Liver (tissue), 9 donors: ENCODE measurements around the gene CAPS. TPM values are rescaled to one million over a fixed set of nuclear protein-coding genes. Genes with fewer than 3 reads are reported as not detected.

Experiments used
- DNase-seq: peaks from one replicate; pipeline ENCODE4 v3.0.0-alpha.2; 2017; ENCODE audit warnings: low spot score
- H3K27ac ChIP-seq, 2 donors: one replicate each; pipeline ENCODE4 v1.7.0; 2013; ENCODE audit warnings: inconsistent platforms in 2 of 2, low read length in 2 of 2, control low read depth in 1 of 2, low read depth in 1 of 2, mild to moderate bottlenecking in 1 of 2
- H3K27me3 ChIP-seq, 4 donors: one replicate each; pipeline versions ENCODE4 v1.6.1 to v1.7.0; 2013; ENCODE audit warnings: low read length in 3 of 4, inconsistent platforms in 1 of 4, mild to moderate bottlenecking in 1 of 4, moderate library complexity in 1 of 4; ENCODE audit not compliant: control insufficient read depth in 4 of 4, insufficient read depth in 4 of 4
- H3K36me3 ChIP-seq, 4 donors: one replicate each; pipeline versions ENCODE4 v1.6.1 to v1.7.0; 2013; ENCODE audit warnings: low read length in 3 of 4, mild to moderate bottlenecking in 3 of 4, low read depth in 1 of 4, moderate library complexity in 1 of 4; ENCODE audit not compliant: control insufficient read depth in 4 of 4, insufficient read depth in 3 of 4
- H3K4me1 ChIP-seq, 4 donors: one replicate each; pipeline versions ENCODE4 v1.6.1 to v1.7.0; 2013; ENCODE audit warnings: low read length in 3 of 4, mild to moderate bottlenecking in 3 of 4, moderate library complexity in 1 of 4; ENCODE audit not compliant: control insufficient read depth in 4 of 4, insufficient read depth in 4 of 4
- H3K4me3 ChIP-seq, 3 donors: one replicate each; pipeline versions ENCODE4 v1.6.1 to v1.7.0; 2013; ENCODE audit warnings: low read length in 3 of 3, control low read depth in 1 of 3, low read depth in 1 of 3, mild to moderate bottlenecking in 1 of 3
- H3K9ac ChIP-seq, 2 donors: one replicate each; pipeline ENCODE4 v1.7.0; 2013; ENCODE audit warnings: low read length in 2 of 2, mild to moderate bottlenecking in 2 of 2, moderate library complexity in 2 of 2, control low read depth in 1 of 2, low read depth in 1 of 2
- H3K9me3 ChIP-seq, 4 donors: one replicate each; pipeline versions ENCODE4 v1.6.1 to v1.7.0; 2013; ENCODE audit warnings: low read length in 3 of 4; ENCODE audit not compliant: control insufficient read depth in 4 of 4
- ATF3 ChIP-seq: IDR thresholded peaks from 2 replicates; pipeline ENCODE4 v1.6.1; 2016; ENCODE audit warnings: antibody characterized with exemption
- EGR1 ChIP-seq, 2 donors: IDR thresholded peaks; 2 replicates each; pipeline ENCODE4 v1.6.1; 2016 to 2018; ENCODE audit warnings: antibody characterized with exemption in 2 of 2, low read depth in 2 of 2
- HNF4G ChIP-seq: IDR thresholded peaks from 2 replicates; pipeline ENCODE4 v1.6.1; 2016; ENCODE audit warnings: antibody characterized with exemption
- MAX ChIP-seq: IDR thresholded peaks from 2 replicates; pipeline ENCODE4 v1.6.1; 2016; ENCODE audit warnings: antibody characterized with exemption
- RAD21 ChIP-seq, 2 donors: IDR thresholded peaks; 2 replicates each; pipeline ENCODE4 v1.6.1; 2016; ENCODE audit warnings: antibody characterized with exemption in 2 of 2, mild to moderate bottlenecking in 2 of 2
- SP1 ChIP-seq: IDR thresholded peaks from 2 replicates; pipeline ENCODE4 v1.6.1; 2018; ENCODE audit warnings: antibody characterized with exemption, mild to moderate bottlenecking
- TAF1 ChIP-seq: conservative IDR thresholded peaks from 2 replicates; pipeline ENCODE4 v1.6.1; 2016; ENCODE audit warnings: antibody characterized with exemption, mild to moderate bottlenecking
- YY1 ChIP-seq: IDR thresholded peaks from 2 replicates; pipeline ENCODE4 v1.6.1; 2016; ENCODE audit warnings: antibody characterized with exemption, mild to moderate bottlenecking
- WGBS: extraction: QIAGEN DNeasy Blood & Tissue Kit; methylation state at CpG from one replicate; pipeline ENCODE4 v1.1.7; 2013; 5-methylcytosine and 5-hydroxymethylcytosine counted together
- polyA plus RNA-seq, 2 donors: library from polyadenylated mRNA; stranded (reverse) in 1 of 2; unstranded in 1 of 2; fragments of 200-250 nt in 1 of 2; fragments of >200 nt in 1 of 2; fragmentation: Nextera tagmentation in 1 of 2; extraction: Ambion mirVana in 1 of 2; gene quantifications; one replicate each; pipeline versions ENCODE4 v1.2.1 to v1.2.3, GENCODE V29; 2013 to 2015
- total RNA-seq, 2 donors: library from RNA; depleted of rRNA; stranded (reverse); fragments of >200 nt; gene quantifications; one replicate each; pipeline ENCODE4 v1.2.3, GENCODE V29; 2014
- TF ChIP-seq, protein P1 (sequence below): IDR thresholded peaks from 2 replicates; pipeline ENCODE4 v1.6.1; 2016; ENCODE audit warnings: antibody characterized with exemption
- TF ChIP-seq, protein P2 (sequence below): IDR thresholded peaks from 2 replicates; pipeline ENCODE4 v1.6.1; 2016; ENCODE audit warnings: antibody characterized with exemption, mild to moderate bottlenecking
- donor health status: healthy.
- donor health status: healthy.
- donor health status: healthy.
- donor health status: healthy.
- donor health status: healthy.

The CAPS gene
- total and polyA plus RNA-seq, 4 donors = 2.1 to 11.4 (median 3.5) TPM

DNA sequence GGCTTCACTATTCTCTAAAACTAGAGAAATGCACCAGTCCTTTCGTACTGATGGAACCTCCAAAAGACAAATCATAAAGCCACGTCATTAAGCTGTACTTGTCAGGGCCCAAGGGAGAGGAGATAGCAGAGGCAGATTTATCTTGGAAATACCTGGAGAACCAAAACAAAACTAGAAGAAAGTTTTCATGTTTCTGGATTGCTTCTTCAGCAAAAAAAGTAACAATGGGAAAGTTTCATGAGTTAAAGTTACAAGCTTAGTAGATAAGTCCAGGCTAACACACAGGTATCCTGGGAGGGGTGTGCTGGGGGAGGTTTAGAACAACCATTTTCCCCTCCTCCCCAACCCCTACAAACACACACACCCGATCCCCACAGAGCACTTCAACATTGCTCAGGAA, 42.3 kb downstream of the CAPS start:
- no peak overlapping the region for H3K9ac ChIP-seq
- no peaks in the 10 kb centered on the region for H3K27me3 ChIP-seq
- H3K4me3 ChIP-seq = no peak overlapping the region
- WGBS = 80% methylated on average over 3 of the region's 3 CpGs
- no peak for DNase-seq
- H3K9me3 ChIP-seq = no peaks in the 10 kb centered on the region
- TF ChIP-seq, protein P1, sequence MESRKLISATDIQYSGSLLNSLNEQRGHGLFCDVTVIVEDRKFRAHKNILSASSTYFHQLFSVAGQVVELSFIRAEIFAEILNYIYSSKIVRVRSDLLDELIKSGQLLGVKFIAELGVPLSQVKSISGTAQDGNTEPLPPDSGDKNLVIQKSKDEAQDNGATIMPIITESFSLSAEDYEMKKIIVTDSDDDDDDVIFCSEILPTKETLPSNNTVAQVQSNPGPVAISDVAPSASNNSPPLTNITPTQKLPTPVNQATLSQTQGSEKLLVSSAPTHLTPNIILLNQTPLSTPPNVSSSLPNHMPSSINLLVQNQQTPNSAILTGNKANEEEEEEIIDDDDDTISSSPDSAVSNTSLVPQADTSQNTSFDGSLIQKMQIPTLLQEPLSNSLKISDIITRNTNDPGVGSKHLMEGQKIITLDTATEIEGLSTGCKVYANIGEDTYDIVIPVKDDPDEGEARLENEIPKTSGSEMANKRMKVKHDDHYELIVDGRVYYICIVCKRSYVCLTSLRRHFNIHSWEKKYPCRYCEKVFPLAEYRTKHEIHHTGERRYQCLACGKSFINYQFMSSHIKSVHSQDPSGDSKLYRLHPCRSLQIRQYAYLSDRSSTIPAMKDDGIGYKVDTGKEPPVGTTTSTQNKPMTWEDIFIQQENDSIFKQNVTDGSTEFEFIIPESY = no peak
- no peak for TF ChIP-seq TAF1
- no peak for TF ChIP-seq ATF3
- no peak for TF ChIP-seq MAX
- no peak for TF ChIP-seq HNF4G
- no peak for TF ChIP-seq SP1
- H3K36me3 ChIP-seq = no peaks in the 10 kb centered on the region
- no peak overlapping the region for H3K27ac ChIP-seq
- H3K4me1 ChIP-seq = peaks cover 23 to 71% (median 44%) of the 10 kb centered on the region in 4 donors

DNA sequence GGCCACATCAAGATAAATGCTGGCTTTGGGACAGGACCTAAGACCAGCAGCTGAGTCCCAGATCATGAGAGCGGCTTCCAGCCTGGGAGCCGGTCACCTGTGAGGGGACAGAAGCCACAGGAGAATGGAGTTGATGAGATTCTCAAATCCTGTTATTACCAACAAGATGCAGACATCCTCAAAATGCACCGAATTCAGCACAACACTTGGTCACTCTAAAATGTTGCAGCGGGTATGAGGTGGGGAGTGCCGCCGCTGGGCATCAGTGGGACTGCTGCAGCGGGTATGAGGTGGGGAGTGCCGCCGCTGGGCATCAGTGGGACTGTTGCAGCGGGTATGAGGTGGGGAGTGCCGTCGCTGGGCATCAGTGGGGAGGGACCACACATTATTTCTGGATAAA, 42.7 kb downstream of the CAPS start:
- Histone ChIP-seq H3K27ac (no peak overlapping the region), H3K4me1 (peaks cover 26 to 72% (median 45%) of the 10 kb centered on the region in 4 donors), H3K9ac (no peak overlapping the region), H3K36me3 (no peaks in the 10 kb centered on the region), H3K9me3 (no peaks in the 10 kb centered on the region), H3K4me3 (no peak overlapping the region), H3K27me3 (no peaks in the 10 kb centered on the region)
- 97% methylated on average over 12 of the region's 12 CpGs for WGBS
- TF ChIP-seq HNF4G (no peak), RAD21 (IDR thresholded peaks at IDR 0.05) (no peak), ATF3 (no peak), YY1 (no peak), EGR1 (IDR thresholded peaks at IDR 0.05; ENCODE audit: low read depth in 2 of 2) (no peak)
- TF ChIP-seq, protein P1 = no peak
- TF ChIP-seq, protein P2, sequence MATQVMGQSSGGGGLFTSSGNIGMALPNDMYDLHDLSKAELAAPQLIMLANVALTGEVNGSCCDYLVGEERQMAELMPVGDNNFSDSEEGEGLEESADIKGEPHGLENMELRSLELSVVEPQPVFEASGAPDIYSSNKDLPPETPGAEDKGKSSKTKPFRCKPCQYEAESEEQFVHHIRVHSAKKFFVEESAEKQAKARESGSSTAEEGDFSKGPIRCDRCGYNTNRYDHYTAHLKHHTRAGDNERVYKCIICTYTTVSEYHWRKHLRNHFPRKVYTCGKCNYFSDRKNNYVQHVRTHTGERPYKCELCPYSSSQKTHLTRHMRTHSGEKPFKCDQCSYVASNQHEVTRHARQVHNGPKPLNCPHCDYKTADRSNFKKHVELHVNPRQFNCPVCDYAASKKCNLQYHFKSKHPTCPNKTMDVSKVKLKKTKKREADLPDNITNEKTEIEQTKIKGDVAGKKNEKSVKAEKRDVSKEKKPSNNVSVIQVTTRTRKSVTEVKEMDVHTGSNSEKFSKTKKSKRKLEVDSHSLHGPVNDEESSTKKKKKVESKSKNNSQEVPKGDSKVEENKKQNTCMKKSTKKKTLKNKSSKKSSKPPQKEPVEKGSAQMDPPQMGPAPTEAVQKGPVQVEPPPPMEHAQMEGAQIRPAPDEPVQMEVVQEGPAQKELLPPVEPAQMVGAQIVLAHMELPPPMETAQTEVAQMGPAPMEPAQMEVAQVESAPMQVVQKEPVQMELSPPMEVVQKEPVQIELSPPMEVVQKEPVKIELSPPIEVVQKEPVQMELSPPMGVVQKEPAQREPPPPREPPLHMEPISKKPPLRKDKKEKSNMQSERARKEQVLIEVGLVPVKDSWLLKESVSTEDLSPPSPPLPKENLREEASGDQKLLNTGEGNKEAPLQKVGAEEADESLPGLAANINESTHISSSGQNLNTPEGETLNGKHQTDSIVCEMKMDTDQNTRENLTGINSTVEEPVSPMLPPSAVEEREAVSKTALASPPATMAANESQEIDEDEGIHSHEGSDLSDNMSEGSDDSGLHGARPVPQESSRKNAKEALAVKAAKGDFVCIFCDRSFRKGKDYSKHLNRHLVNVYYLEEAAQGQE = no peak
- no peak for DNase-seq
